ENCODE data around the gene LRP1B.

- TF ChIP-seq CTBP2 (IDR thresholded peaks at IDR 0.05; ENCODE audit: borderline replicate concordance, insufficient read depth, insufficient read length, low read length) (no peak), TBP (IDR thresholded peaks at IDR 0.05; ENCODE audit: low read depth, low read length) (no peak), CTCF (IDR thresholded peaks at IDR 0.05; ENCODE audit: control extremely low read depth in 1 of 3, insufficient read depth in 1 of 3, low read depth in 1 of 3, low read length in 3 of 3) (no peak), RFX5 (IDR thresholded peaks at IDR 0.05; ENCODE audit: borderline replicate concordance, low read depth, low read length) (no peak), SP4 (IDR thresholded peaks at IDR 0.05; ENCODE audit: low read length) (no peak), RAD21 (IDR thresholded peaks at IDR 0.05 in 1 of 2, conservative IDR thresholded peaks at IDR 0.05 in 1 of 2; ENCODE audit: low read depth in 2 of 2, low read length in 2 of 2) (no peak), POLR2AphosphoS5 (IDR thresholded peaks at IDR 0.05; ENCODE audit: low read depth, low read length) (no peak), BRCA1 (IDR thresholded peaks at IDR 0.05; ENCODE audit: low read depth, low read length) (no peak), GABPA (IDR thresholded peaks at IDR 0.05; ENCODE audit: borderline replicate concordance, insufficient read depth, low read length) (no peak), POLR2A (IDR thresholded peaks at IDR 0.05; ENCODE audit: control extremely low read depth in 1 of 2, low read depth in 2 of 2, low read length in 2 of 2) (no peak), RNF2 (IDR thresholded peaks at IDR 0.05; ENCODE audit: borderline replicate concordance, low read depth, low read length, missing control alignments, poor library complexity, severe bottlenecking) (no peak)
Observed at GRCh38 chr2:141242008-141242407, 888.8 kb downstream of the LRP1B start.

Measured in H1 (cell line).